Small intestine (tissue), 7 donors: ENCODE results near the gene METTL15. TPM values are rescaled to one million over a fixed set of nuclear protein-coding genes. Genes with fewer than 3 reads are reported as not detected.

Experiments
- DNase-seq, 2 donors: peaks; one replicate each; pipeline versions ENCODE4 v3.0.0 to v3.0.0-alpha.2; 2013
- FAIRE-seq: peaks from 2 replicates; lab custom pipeline; 2012; peaks lifted over from hg19 to GRCh38; lab: Jason Lieb, UNC
- H3K27ac ChIP-seq, 3 donors: one replicate each; pipeline ENCODE4 v1.5.1; 2013; ENCODE audit warnings: low read length in 2 of 3, mild to moderate bottlenecking in 2 of 3, control low read depth in 1 of 3, inconsistent platforms in 1 of 3, low read depth in 1 of 3, moderate library complexity in 1 of 3
- H3K27me3 ChIP-seq, 3 donors: one replicate each; pipeline ENCODE4 v1.6.1; 2013; ENCODE audit warnings: low read length in 3 of 3, inconsistent platforms in 1 of 3; ENCODE audit not compliant: control insufficient read depth in 3 of 3, insufficient read depth in 3 of 3
- H3K36me3 ChIP-seq, 3 donors: one replicate each; pipeline ENCODE4 v1.6.1; 2013; ENCODE audit warnings: low read length in 3 of 3, inconsistent platforms in 1 of 3, low read depth in 1 of 3, mild to moderate bottlenecking in 1 of 3, moderate library complexity in 1 of 3; ENCODE audit not compliant: control insufficient read depth in 3 of 3, insufficient read depth in 2 of 3
- H3K4me1 ChIP-seq, 3 donors: one replicate each; pipeline ENCODE4 v1.6.1; 2013; ENCODE audit warnings: low read length in 2 of 3, inconsistent platforms in 1 of 3, low read depth in 1 of 3, mild to moderate bottlenecking in 1 of 3, moderate library complexity in 1 of 3; ENCODE audit not compliant: control insufficient read depth in 3 of 3, insufficient read depth in 2 of 3
- H3K4me3 ChIP-seq, 3 donors: one replicate each; pipeline ENCODE4 v1.5.1; 2013; ENCODE audit warnings: low read length in 3 of 3, control low read depth in 1 of 3, inconsistent platforms in 1 of 3, low read depth in 1 of 3, mild to moderate bottlenecking in 1 of 3, moderate library complexity in 1 of 3
- H3K9me3 ChIP-seq, 2 donors: one replicate each; pipeline ENCODE4 v1.6.1; 2013; ENCODE audit warnings: low read depth in 1 of 2, low read length in 1 of 2; ENCODE audit not compliant: control insufficient read depth in 2 of 2, insufficient read depth in 1 of 2
- WGBS, 3 donors: extraction: QIAGEN DNeasy Blood & Tissue Kit; methylation state at CpG; one replicate each; pipeline ENCODE4 v1.1.7; 2013; 5-methylcytosine and 5-hydroxymethylcytosine counted together
- polyA plus RNA-seq, 4 donors: library from polyadenylated mRNA; stranded (reverse) in 3 of 4; unstranded in 1 of 4; fragments of 200-250 nt in 3 of 4; fragments of 120-200 nt in 1 of 4; gene quantifications; one replicate each; pipeline versions ENCODE4 v1.2.1 to v1.2.3, GENCODE V29; 2013
- donor health status: healthy with polysubstance abuse.
- donor health status: control.
- donor health status: control.
- donor health status: Bipolar disorder and iron deficiency.
- donor health status: healthy.

Gene METTL15
- polyA plus RNA-seq, 4 donors = 2.4 to 16.6 (median 4.8) TPM

DNA sequence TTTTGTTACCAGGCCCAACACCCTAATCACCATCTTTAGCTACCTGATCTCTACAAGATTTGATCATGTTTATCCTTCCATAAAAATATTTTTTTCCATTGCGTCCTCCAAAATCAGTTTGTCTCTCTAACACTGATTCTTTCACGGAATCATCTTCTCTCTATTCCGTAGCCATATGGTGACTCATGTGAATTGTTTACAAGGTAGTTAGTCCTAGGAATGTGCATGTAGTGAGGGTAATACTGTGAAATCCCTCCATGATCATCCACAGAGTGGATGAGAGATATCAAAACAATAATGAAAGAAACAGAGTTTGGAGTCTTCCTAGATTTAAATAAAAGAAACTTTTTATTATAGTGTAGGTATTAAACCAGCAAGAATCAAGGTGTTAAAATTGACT, 230.2 kb downstream of the METTL15 start:
- Histone ChIP-seq H3K27me3 (no peaks in the 10 kb centered on the region), H3K27ac (no peak overlapping the region), H3K9me3 (no peaks in the 10 kb centered on the region), H3K4me1 (no peaks in the 10 kb centered on the region), H3K4me3 (no peak overlapping the region), H3K36me3 (no peaks in the 10 kb centered on the region)
- no peak for FAIRE-seq
- 94 to 99% (median 96%) methylated on average over 3 of the region's 3 CpGs for WGBS, 3 donors
- DNase-seq = no peak

DNA sequence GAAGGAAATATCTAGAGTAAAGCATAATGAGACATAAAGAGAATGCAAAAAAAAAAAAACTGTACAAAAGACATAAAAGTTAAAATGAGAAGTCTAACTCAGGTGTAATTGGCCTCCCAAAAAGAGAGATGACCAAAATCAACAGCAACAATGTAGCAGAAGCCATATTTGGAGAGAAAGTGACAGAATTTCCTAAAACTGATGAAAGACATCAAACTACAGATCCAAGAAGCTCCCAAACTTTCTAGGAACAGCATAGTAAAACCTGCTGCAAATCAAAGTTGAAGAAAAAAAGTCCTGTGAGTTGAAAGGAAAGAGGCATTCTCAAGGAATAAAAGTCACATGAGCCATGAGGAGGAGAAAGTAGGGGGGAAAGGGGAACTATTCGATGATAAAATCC, 231.3 kb downstream of the METTL15 start:
- Histone ChIP-seq H3K9me3 (no peaks in the 10 kb centered on the region), H3K36me3 (no peaks in the 10 kb centered on the region), H3K4me3 (no peak overlapping the region), H3K27me3 (no peaks in the 10 kb centered on the region), H3K27ac (no peak overlapping the region), H3K4me1 (no peaks in the 10 kb centered on the region)
- 95 to 96% (median 96%) methylated on average over 1 of the region's 1 CpG for WGBS, 3 donors
- FAIRE-seq (no peak), DNase-seq (no peak)

DNA sequence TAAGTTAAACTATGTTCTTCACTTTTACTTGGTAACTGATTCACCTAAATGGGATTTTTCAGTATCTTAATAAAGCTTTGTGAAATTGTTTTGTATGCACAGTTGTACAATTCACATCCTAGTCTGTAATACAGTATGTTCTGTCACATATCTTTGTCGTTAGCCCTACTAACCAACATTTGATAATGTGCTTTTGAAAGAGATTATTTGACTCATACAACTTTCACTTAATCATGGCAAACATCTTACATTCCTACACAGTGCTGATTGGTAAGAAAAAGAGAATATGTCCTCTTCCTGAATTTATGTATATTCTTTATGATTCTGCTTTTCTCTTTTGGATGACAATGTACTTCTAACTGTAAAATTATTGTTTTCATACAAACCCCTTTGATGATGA, 234.5 kb downstream of the METTL15 start:
- Histone ChIP-seq H3K4me3 (no peak overlapping the region), H3K4me1 (no peaks in the 10 kb centered on the region), H3K27ac (no peak overlapping the region), H3K27me3 (no peaks in the 10 kb centered on the region), H3K9me3 (no peaks in the 10 kb centered on the region), H3K36me3 (no peaks in the 10 kb centered on the region)
- FAIRE-seq = no peak
- WGBS, 3 donors = 41 to 79% (median 62%) methylated on average over 1 of the region's 1 CpG
- no peak for DNase-seq

DNA sequence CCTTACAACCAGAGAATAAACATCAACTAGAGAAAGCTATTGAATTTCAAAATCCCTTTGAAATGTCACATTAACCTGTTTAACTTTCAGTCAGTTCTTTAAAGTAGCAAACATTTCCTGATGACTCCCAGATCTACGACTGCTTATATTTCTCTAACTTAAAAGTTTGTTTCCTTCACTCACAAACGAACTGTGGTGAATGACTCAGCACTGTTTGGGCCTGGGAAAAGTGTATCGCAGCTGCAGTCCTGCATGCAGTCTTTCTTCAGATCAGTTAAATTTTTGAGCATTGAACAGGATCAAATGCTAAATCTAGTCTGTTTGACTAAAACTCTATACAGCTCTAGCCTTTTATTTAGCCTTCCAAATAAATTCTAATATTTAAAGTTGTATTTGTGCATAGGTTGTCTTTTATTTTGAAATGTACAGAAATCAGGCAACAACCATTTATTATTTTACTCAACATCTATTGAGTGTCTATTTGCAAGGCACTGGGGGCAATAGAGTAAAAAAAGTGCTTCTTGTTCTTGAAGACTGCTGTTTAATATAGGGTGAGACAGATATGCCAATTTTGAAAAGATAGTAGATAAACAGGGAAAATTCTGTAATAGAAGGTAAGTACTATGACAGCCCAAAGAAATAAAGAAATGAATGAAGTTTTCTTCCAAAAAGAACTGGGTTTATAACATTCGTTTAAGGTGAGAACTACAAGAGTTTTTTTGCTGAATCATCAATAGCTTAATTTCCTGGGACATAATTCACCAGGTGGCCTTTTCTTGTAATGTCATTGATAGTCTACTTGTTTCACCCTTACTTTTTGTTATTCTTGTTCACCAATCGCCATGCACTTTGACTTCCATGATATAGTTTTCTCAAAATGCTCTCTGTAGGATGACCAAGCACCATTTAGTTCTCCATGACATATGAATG, 235.4 kb downstream of the METTL15 start:
- no peak overlapping the region for H3K27ac ChIP-seq
- no peak for FAIRE-seq

DNA sequence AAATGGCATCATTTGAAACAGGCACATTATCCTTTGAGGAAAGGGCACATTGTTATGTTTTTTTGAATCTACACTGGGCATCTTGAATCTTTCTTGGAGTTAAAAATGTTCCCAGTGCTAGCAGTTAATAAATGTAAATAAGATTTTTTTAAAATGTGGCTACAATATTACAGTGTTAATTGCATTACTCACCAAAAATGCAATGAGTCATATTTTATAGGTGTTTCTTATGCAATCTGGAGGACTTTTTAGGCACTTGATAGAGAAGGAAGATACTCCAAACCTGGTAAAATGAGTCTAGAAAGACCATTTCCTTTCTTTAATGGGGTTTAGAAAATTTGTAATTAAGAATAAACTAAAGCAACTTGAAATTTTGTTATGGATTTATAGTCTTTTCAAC, 238.0 kb downstream of the METTL15 start:
- Histone ChIP-seq H3K9me3 (no peaks in the 10 kb centered on the region), H3K4me3 (no peak overlapping the region), H3K36me3 (no peaks in the 10 kb centered on the region), H3K27me3 (no peaks in the 10 kb centered on the region), H3K4me1 (no peaks in the 10 kb centered on the region), H3K27ac (no peak overlapping the region)
- DNase-seq (no peak), FAIRE-seq (no peak)

More for the DNA sequence above, 235.4 kb downstream of the METTL15 start:
- Histone ChIP-seq H3K4me1 (no peaks in the 10 kb centered on the region), H3K27me3 (no peaks in the 10 kb centered on the region), H3K9me3 (no peaks in the 10 kb centered on the region), H3K36me3 (no peaks in the 10 kb centered on the region), H3K4me3 (no peak overlapping the region)
- DNase-seq = no peak
- WGBS, 3 donors = 51 to 60% (median 57%) methylated on average over 5 of the region's 5 CpGs

GRCh38 chr11:28346721-28347120, 238.5 kb downstream of the METTL15 start:
- no peak for DNase-seq
- no peak for FAIRE-seq
- H3K9me3 ChIP-seq = no peaks in the 10 kb centered on the region
- H3K36me3 ChIP-seq = no peaks in the 10 kb centered on the region
- no peaks in the 10 kb centered on the region for H3K4me1 ChIP-seq
- H3K27me3 ChIP-seq = no peaks in the 10 kb centered on the region
- WGBS, 3 donors = 77 to 91% (median 79%) methylated on average over 1 of the region's 1 CpG
- no peak overlapping the region for H3K27ac ChIP-seq
- no peak overlapping the region for H3K4me3 ChIP-seq

GRCh38 chr11:28347371-28347770, 239.2 kb downstream of the METTL15 start:
- no peaks in the 10 kb centered on the region for H3K4me1 ChIP-seq
- H3K4me3 ChIP-seq = no peak overlapping the region
- DNase-seq (no peak), FAIRE-seq (no peak)
- H3K36me3 ChIP-seq = no peaks in the 10 kb centered on the region
- H3K27me3 ChIP-seq = no peaks in the 10 kb centered on the region
- no peak overlapping the region for H3K27ac ChIP-seq
- WGBS, 3 donors = 80 to 91% (median 85%) methylated on average over 5 of the region's 5 CpGs
- no peaks in the 10 kb centered on the region for H3K9me3 ChIP-seq

GRCh38 chr11:28350216-28350615, 242.0 kb downstream of the METTL15 start:
- FAIRE-seq (no peak), DNase-seq (no peak)
- no peaks in the 10 kb centered on the region for H3K27me3 ChIP-seq
- H3K9me3 ChIP-seq = no peaks in the 10 kb centered on the region
- no peak overlapping the region for H3K4me3 ChIP-seq
- H3K4me1 ChIP-seq = no peaks in the 10 kb centered on the region
- no peaks in the 10 kb centered on the region for H3K36me3 ChIP-seq
- H3K27ac ChIP-seq = no peak overlapping the region

DNA sequence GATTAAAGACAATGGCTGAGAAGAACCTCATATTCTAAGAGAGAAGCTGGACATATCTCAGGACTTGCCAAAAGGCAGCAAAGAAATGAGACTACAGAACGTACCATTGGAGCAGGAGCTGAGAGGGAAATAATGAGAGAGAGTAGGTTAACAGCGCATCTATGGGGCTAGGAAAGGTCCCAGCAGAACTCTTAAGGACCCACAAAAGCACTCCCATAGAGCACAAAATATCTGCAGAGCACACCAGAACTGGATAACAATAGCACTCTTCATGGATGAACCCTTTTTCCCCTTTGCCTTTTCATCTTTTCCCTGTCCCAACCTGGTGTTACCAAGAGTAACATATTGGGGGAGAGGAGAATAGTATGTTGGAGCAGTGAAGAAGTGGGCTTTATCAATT, 245.8 kb downstream of the METTL15 start:
- FAIRE-seq (no peak), DNase-seq (no peak)
- H3K36me3 ChIP-seq = no peaks in the 10 kb centered on the region
- H3K4me3 ChIP-seq = no peak overlapping the region
- no peaks in the 10 kb centered on the region for H3K9me3 ChIP-seq
- H3K4me1 ChIP-seq = no peaks in the 10 kb centered on the region
- no peak overlapping the region for H3K27ac ChIP-seq
- 93 to 94% (median 93%) methylated on average over 2 of the region's 2 CpGs for WGBS, 3 donors
- H3K27me3 ChIP-seq = no peaks in the 10 kb centered on the region
